Ovary (tissue), 3 donors: Measurements from ENCODE around the gene ARHGEF19.

Experiments used
- CTCF ChIP-seq, 3 donors: fragments of 450-650 bp in 2 of 3; fragments of 200-600 bp in 1 of 3; IDR thresholded peaks; one replicate each; pipeline versions ENCODE4 v1.5.1 to v1.8.0; 2016 to 2022; ENCODE audit warnings: antibody characterized with exemption in 3 of 3, mild to moderate bottlenecking in 1 of 3
- POLR2A ChIP-seq: fragments of 450-650 bp; IDR thresholded peaks from one replicate; pipeline ENCODE4 v1.6.1; 2017; ENCODE audit warnings: antibody characterized with exemption, mild to moderate bottlenecking, moderate library complexity
- donor health status: DM: no; HTN: no; CAD: no.

DNA sequence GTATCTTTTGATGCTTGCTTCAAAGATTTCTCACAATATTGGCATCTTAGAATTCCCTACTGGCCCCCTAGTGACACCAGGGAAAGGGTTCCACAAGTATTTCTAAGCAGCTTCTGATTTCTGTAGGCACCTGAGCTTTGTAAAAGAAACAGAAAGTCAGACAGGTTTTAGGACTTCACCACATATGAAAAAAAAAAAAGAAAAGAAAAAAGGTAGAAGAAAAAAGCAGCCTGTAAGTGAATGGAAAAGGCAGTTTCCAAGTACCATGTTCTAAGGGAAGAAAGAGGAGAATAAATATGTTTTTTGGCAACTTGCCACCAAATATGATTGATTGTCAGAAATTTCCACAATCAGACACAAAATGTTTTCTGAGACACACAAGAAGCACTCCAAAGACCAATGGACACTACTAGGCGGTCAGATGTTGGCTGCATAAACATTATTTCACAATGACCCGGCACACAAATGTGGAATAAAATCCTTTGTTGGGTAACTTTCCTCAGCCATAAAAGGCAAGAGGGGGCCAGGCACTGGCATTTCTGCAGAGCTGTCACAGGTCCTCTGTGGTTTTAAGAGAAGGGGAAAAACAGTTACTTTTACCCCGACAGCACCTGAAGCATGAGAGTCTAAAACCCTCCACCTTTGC lies 37.3 kb upstream of the ARHGEF19 start:
- peak; percentile 30 for TF ChIP-seq POLR2A
- no peak for TF ChIP-seq CTCF (IDR thresholded peaks at IDR 0.05)
